ENCODE measurements around the gene PRKACB. TPM values are rescaled to one million over a fixed set of nuclear protein-coding genes. Genes with fewer than 3 reads are reported as not detected.

PRKACB gene
- total and polyA plus RNA-seq, 4 donors, result 5.9 to 18.2 (median 8.9) TPM

GRCh38 chr1:84135341-84135740 is 8.7 kb upstream of the PRKACB start:
- DNase-seq (ENCODE audit: low spot score), result no peak
- Histone ChIP-seq H3K9me3 (ENCODE audit: control insufficient read depth in 4 of 4, low read length in 3 of 4) (peaks cover 0 to 2% (median 1%) of the 10 kb centered on the region in 4 donors), H3K27me3 (ENCODE audit: control insufficient read depth in 4 of 4, insufficient read depth in 4 of 4, low read length in 3 of 4) (no peaks in the 10 kb centered on the region), H3K36me3 (ENCODE audit: control insufficient read depth in 4 of 4, insufficient read depth in 3 of 4, low read depth in 1 of 4, low read length in 3 of 4) (no peaks in the 10 kb centered on the region), H3K4me3 (ENCODE audit: low read depth in 1 of 3, low read length in 3 of 3) (no peak overlapping the region), H3K4me1 (ENCODE audit: control insufficient read depth in 4 of 4, insufficient read depth in 4 of 4, low read length in 3 of 4) (peaks cover 0 to 1% (median 0%) of the 10 kb centered on the region in 4 donors), H3K27ac (ENCODE audit: low read depth in 1 of 2, low read length in 2 of 2) (no peak overlapping the region), H3K9ac (ENCODE audit: low read depth in 1 of 2, low read length in 2 of 2) (no peak overlapping the region)
- TF ChIP-seq HNF4G (IDR thresholded peaks at IDR 0.05) (no peak), TAF1 (conservative IDR thresholded peaks at IDR 0.05) (no peak), GABPA (IDR thresholded peaks at IDR 0.05 in 1 of 2, conservative IDR thresholded peaks at IDR 0.05 in 1 of 2) (no peak), EGR1 (IDR thresholded peaks at IDR 0.05; ENCODE audit: low read depth in 2 of 2) (no peak), ATF3 (IDR thresholded peaks at IDR 0.05) (no peak), FOXA2 (IDR thresholded peaks at IDR 0.05) (no peak), FOXA1 (IDR thresholded peaks at IDR 0.05) (no peak), NR2F2 (IDR thresholded peaks at IDR 0.05) (no peak), YY1 (IDR thresholded peaks at IDR 0.05) (no peak), RXRA (IDR thresholded peaks at IDR 0.05) (no peak), SP1 (IDR thresholded peaks at IDR 0.05) (no peak), CTCF (IDR thresholded peaks at IDR 0.05; ENCODE audit: low read depth, low read length, missing input control) (no peak), RAD21 (IDR thresholded peaks at IDR 0.05) (no peak), MAX (IDR thresholded peaks at IDR 0.05) (no peak), ZBTB33 (IDR thresholded peaks at IDR 0.05) (no peak), REST (IDR thresholded peaks at IDR 0.05) (no peak)
